ENCODE results near the gene ACVR1. TPM values are rescaled to one million over a fixed set of nuclear protein-coding genes. Genes with fewer than 3 reads are reported as not detected.

ACVR1 gene
- total and polyA plus RNA-seq, 3 experiments from 2014 or later, result 9.5 to 18.3 (median 14.8) TPM

- H3K4me1 Mint-ChIP-seq, result peaks cover 0 to 8% (median 3%) of the 10 kb centered on the region in 3 donors
- Histone ChIP-seq H3K36me3 (ENCODE audit: insufficient read depth, low read length) (no peaks in the 10 kb centered on the region), H3K27me3 (ENCODE audit: insufficient read depth, low read length, poor library complexity, severe bottlenecking) (no peaks in the 10 kb centered on the region), H3K4me1 (ENCODE audit: insufficient read depth, low read length) (no peaks in the 10 kb centered on the region), H3K4me3 (ENCODE audit: low read length) (no peak overlapping the region), H3K9me3 (ENCODE audit: low read length) (no peaks in the 10 kb centered on the region), H3K27ac (ENCODE audit: low read depth, low read length) (no peak overlapping the region)
- H3K27me3 Mint-ChIP-seq, result no peaks in the 10 kb centered on the region
- H3K4me3 Mint-ChIP-seq, result no peak overlapping the region
- H3K27ac Mint-ChIP-seq, result no peak overlapping the region
- ChIA-PET POLR2A (no interaction called here), CTCF (no interaction called here)
- H3K9me3 Mint-ChIP-seq, result no peaks in the 10 kb centered on the region
- no peak for DNase-seq
- H3K36me3 Mint-ChIP-seq, result peaks cover 0 to 51% (median 21%) of the 10 kb centered on the region in 3 donors
Measured at GRCh38 chr2:157744571-157745076, 131.5 kb downstream of the ACVR1 start.

- H3K36me3 ChIP-seq (ENCODE audit: insufficient read depth, low read length), result peaks cover 2% of the 10 kb centered on the region
- peaks cover 0 to 8% (median 3%) of the 10 kb centered on the region in 3 donors for H3K4me1 Mint-ChIP-seq
- H3K36me3 Mint-ChIP-seq, result peaks cover 5 to 47% (median 25%) of the 10 kb centered on the region in 3 donors
- no peak overlapping the region for H3K4me3 ChIP-seq (ENCODE audit: low read length)
- peak overlapping the region in 2 of 8 donors; percentile 31 to 43 for H3K27ac Mint-ChIP-seq
- no peak overlapping the region for H3K27ac ChIP-seq (ENCODE audit: low read depth, low read length)
- DNase-seq, result no peak
- no peaks in the 10 kb centered on the region for H3K9me3 ChIP-seq (ENCODE audit: low read length)
- CTCF ChIA-PET, result no interaction called here
- no peaks in the 10 kb centered on the region for H3K9me3 Mint-ChIP-seq
- POLR2A ChIA-PET, result no interaction called here
- H3K27me3 ChIP-seq (ENCODE audit: insufficient read depth, low read length, poor library complexity, severe bottlenecking), result no peaks in the 10 kb centered on the region
- no peaks in the 10 kb centered on the region for H3K27me3 Mint-ChIP-seq
- H3K4me1 ChIP-seq (ENCODE audit: insufficient read depth, low read length), result no peaks in the 10 kb centered on the region
- H3K4me3 Mint-ChIP-seq, result no peak overlapping the region
Measured at GRCh38 chr2:157743051-157743450, 133.1 kb downstream of the ACVR1 start.

- Mint-ChIP-seq H3K36me3 (peaks cover 16 to 50% (median 31%) of the 10 kb centered on the region in 3 donors), H3K27ac (no peak overlapping the region), H3K9me3 (no peaks in the 10 kb centered on the region), H3K4me1 (peaks cover 0 to 8% (median 3%) of the 10 kb centered on the region in 3 donors), H3K4me3 (no peak overlapping the region), H3K27me3 (no peaks in the 10 kb centered on the region)
- no peaks in the 10 kb centered on the region for H3K9me3 ChIP-seq (ENCODE audit: low read length)
- POLR2A ChIA-PET, result no interaction called here
- DNase-seq, result no peak
- CTCF ChIA-PET, result no interaction called here
- H3K36me3 ChIP-seq (ENCODE audit: insufficient read depth, low read length), result peaks cover 11% of the 10 kb centered on the region
- H3K27me3 ChIP-seq (ENCODE audit: insufficient read depth, low read length, poor library complexity, severe bottlenecking), result no peaks in the 10 kb centered on the region
- H3K4me3 ChIP-seq (ENCODE audit: low read length), result no peak overlapping the region
- no peaks in the 10 kb centered on the region for H3K4me1 ChIP-seq (ENCODE audit: insufficient read depth, low read length)
- H3K27ac ChIP-seq (ENCODE audit: low read depth, low read length), result no peak overlapping the region
Measured at GRCh38 chr2:157741819-157742484, 134.2 kb downstream of the ACVR1 start.

- POLR2A ChIA-PET, result no interaction called here
- H3K4me1 ChIP-seq (ENCODE audit: insufficient read depth, low read length), result no peaks in the 10 kb centered on the region
- H3K4me3 ChIP-seq (ENCODE audit: low read length), result no peak overlapping the region
- H3K4me1 Mint-ChIP-seq, result peaks cover 0 to 8% (median 0%) of the 10 kb centered on the region in 3 donors
- peaks cover 0 to 4% (median 0%) of the 10 kb centered on the region in 5 donors for H3K9me3 Mint-ChIP-seq
- H3K27ac Mint-ChIP-seq, result no peak overlapping the region
- H3K9me3 ChIP-seq (ENCODE audit: low read length), result no peaks in the 10 kb centered on the region
- peaks cover 13% of the 10 kb centered on the region for H3K36me3 ChIP-seq (ENCODE audit: insufficient read depth, low read length)
- no peak overlapping the region for H3K4me3 Mint-ChIP-seq
- no peaks in the 10 kb centered on the region for H3K27me3 ChIP-seq (ENCODE audit: insufficient read depth, low read length, poor library complexity, severe bottlenecking)
- DNase-seq, result no peak
- no peaks in the 10 kb centered on the region for H3K27me3 Mint-ChIP-seq
- CTCF ChIA-PET, result no interaction called here
- H3K27ac ChIP-seq (ENCODE audit: low read depth, low read length), result no peak overlapping the region
- peaks cover 45 to 73% (median 53%) of the 10 kb centered on the region in 3 donors for H3K36me3 Mint-ChIP-seq
Measured at GRCh38 chr2:157737656-157738055, 138.5 kb downstream of the ACVR1 start.

GRCh38 chr2:157735532-157735931, 140.6 kb downstream of the ACVR1 start:
- Mint-ChIP-seq H3K9me3 (peaks cover 2 to 13% (median 7%) of the 10 kb centered on the region in 5 donors), H3K4me3 (no peak overlapping the region), H3K27me3 (no peaks in the 10 kb centered on the region), H3K36me3 (peaks cover 57 to 81% (median 72%) of the 10 kb centered on the region in 3 donors), H3K4me1 (no peaks in the 10 kb centered on the region), H3K27ac (no peak overlapping the region)
- no peak overlapping the region for H3K27ac ChIP-seq (ENCODE audit: low read depth, low read length)
- ChIA-PET CTCF (no interaction called here), POLR2A (no interaction called here)
- no peaks in the 10 kb centered on the region for H3K4me1 ChIP-seq (ENCODE audit: insufficient read depth, low read length)
- no peaks in the 10 kb centered on the region for H3K9me3 ChIP-seq (ENCODE audit: low read length)
- DNase-seq, result no peak
- no peaks in the 10 kb centered on the region for H3K27me3 ChIP-seq (ENCODE audit: insufficient read depth, low read length, poor library complexity, severe bottlenecking)
- no peak overlapping the region for H3K4me3 ChIP-seq (ENCODE audit: low read length)
- H3K36me3 ChIP-seq (ENCODE audit: insufficient read depth, low read length), result peaks cover 13% of the 10 kb centered on the region

GRCh38 chr2:157733263-157733662, 142.9 kb downstream of the ACVR1 start:
- Mint-ChIP-seq H3K36me3 (peaks cover 65 to 87% (median 87%) of the 10 kb centered on the region in 3 donors), H3K9me3 (peaks cover 2 to 16% (median 13%) of the 10 kb centered on the region in 5 donors), H3K4me3 (no peak overlapping the region), H3K27me3 (no peaks in the 10 kb centered on the region), H3K4me1 (no peaks in the 10 kb centered on the region), H3K27ac (no peak overlapping the region)
- no peaks in the 10 kb centered on the region for H3K27me3 ChIP-seq (ENCODE audit: insufficient read depth, low read length, poor library complexity, severe bottlenecking)
- H3K36me3 ChIP-seq (ENCODE audit: insufficient read depth, low read length), result peaks cover 13% of the 10 kb centered on the region
- DNase-seq, result no peak
- no peak overlapping the region for H3K4me3 ChIP-seq (ENCODE audit: low read length)
- H3K4me1 ChIP-seq (ENCODE audit: insufficient read depth, low read length), result no peaks in the 10 kb centered on the region
- H3K27ac ChIP-seq (ENCODE audit: low read depth, low read length), result no peak overlapping the region
- ChIA-PET CTCF (no interaction called here), POLR2A (no interaction called here)
- no peaks in the 10 kb centered on the region for H3K9me3 ChIP-seq (ENCODE audit: low read length)

GRCh38 chr2:157732596-157732995, 143.5 kb downstream of the ACVR1 start:
- Mint-ChIP-seq H3K4me3 (no peak overlapping the region), H3K27ac (no peak overlapping the region), H3K9me3 (peaks cover 2 to 16% (median 13%) of the 10 kb centered on the region in 5 donors), H3K36me3 (peaks cover 66 to 87% (median 80%) of the 10 kb centered on the region in 3 donors), H3K27me3 (no peaks in the 10 kb centered on the region), H3K4me1 (no peaks in the 10 kb centered on the region)
- Histone ChIP-seq H3K4me3 (ENCODE audit: low read length) (no peak overlapping the region), H3K27ac (ENCODE audit: low read depth, low read length) (no peak overlapping the region), H3K36me3 (ENCODE audit: insufficient read depth, low read length) (peaks cover 8% of the 10 kb centered on the region), H3K9me3 (ENCODE audit: low read length) (no peaks in the 10 kb centered on the region), H3K27me3 (ENCODE audit: insufficient read depth, low read length, poor library complexity, severe bottlenecking) (no peaks in the 10 kb centered on the region), H3K4me1 (ENCODE audit: insufficient read depth, low read length) (no peaks in the 10 kb centered on the region)
- POLR2A ChIA-PET, result no interaction called here
- CTCF ChIA-PET, result no interaction called here
- no peak for DNase-seq

- no peak for DNase-seq
- H3K36me3 Mint-ChIP-seq, result peaks cover 47 to 76% (median 73%) of the 10 kb centered on the region in 3 donors
- no peaks in the 10 kb centered on the region for H3K4me1 Mint-ChIP-seq
- H3K4me3 Mint-ChIP-seq, result no peak overlapping the region
- CTCF ChIA-PET, result no interaction called here
- no peaks in the 10 kb centered on the region for H3K27me3 Mint-ChIP-seq
- H3K36me3 ChIP-seq (ENCODE audit: insufficient read depth, low read length), result no peaks in the 10 kb centered on the region
- H3K27me3 ChIP-seq (ENCODE audit: insufficient read depth, low read length, poor library complexity, severe bottlenecking), result no peaks in the 10 kb centered on the region
- H3K27ac ChIP-seq (ENCODE audit: low read depth, low read length), result no peak overlapping the region
- peaks cover 12% of the 10 kb centered on the region for H3K9me3 ChIP-seq (ENCODE audit: low read length)
- POLR2A ChIA-PET, result no interaction called here
- H3K27ac Mint-ChIP-seq, result no peak overlapping the region
- H3K9me3 Mint-ChIP-seq, result peaks cover 8 to 35% (median 30%) of the 10 kb centered on the region in 5 donors
- no peaks in the 10 kb centered on the region for H3K4me1 ChIP-seq (ENCODE audit: insufficient read depth, low read length)
- no peak overlapping the region for H3K4me3 ChIP-seq (ENCODE audit: low read length)
Measured at GRCh38 chr2:157727693-157728092, 148.4 kb downstream of the ACVR1 start.
